ENCODE measurements around the gene TEX10.

TEX10 gene

GRCh38 chr9:100282388-100282719 is 70.4 kb downstream of the TEX10 start:
- DNase-seq, result no peak

GRCh38 chr9:100281676-100282387 is 70.9 kb downstream of the TEX10 start:
- DNase-seq, result no peak

- DNase-seq, result no peak
These were observed 71.7 kb downstream of the TEX10 start for GRCh38 chr9:100281066-100281465.

GRCh38 chr9:100277166-100277979 is 75.4 kb downstream of the TEX10 start:
- DNase-seq, result no peak

- no peak for DNase-seq
These were observed 83.1 kb downstream of the TEX10 start for GRCh38 chr9:100269656-100270055.

- DNase-seq, result no peak
These were observed 84.5 kb downstream of the TEX10 start for GRCh38 chr9:100268271-100268670.

GRCh38 chr9:100267211-100267610 is 85.5 kb downstream of the TEX10 start:
- no peak for DNase-seq
